Neural cell (in vitro differentiated cells): ENCODE results near the gene ALDH1L1.

Experiments
- CTCF ChIP-seq: fragments of 450-650 bp; IDR thresholded peaks from 2 replicates; pipeline ENCODE4 v1.5.1; 2014; ENCODE audit warnings: antibody characterized with exemption, mild to moderate bottlenecking, moderate library complexity; ENCODE audit not compliant: poor library complexity, severe bottlenecking
- EP300 ChIP-seq: fragments of 450-650 bp; conservative IDR thresholded peaks from 2 replicates; pipeline ENCODE4 v1.6.1; 2014; ENCODE audit warnings: antibody characterized with exemption, mild to moderate bottlenecking, moderate library complexity; ENCODE audit not compliant: poor library complexity, severe bottlenecking
- EZH2 ChIP-seq: fragments of 200-600, 300-800 bp; shearing (Covaris generic), sonication (generic); IDR thresholded peaks from 2 replicates; pipeline ENCODE4 v1.6.1; 2014; ENCODE audit warnings: antibody characterized with exemption, low read length, borderline replicate concordance, mild to moderate bottlenecking; ENCODE audit not compliant: insufficient read depth, poor library complexity, severe bottlenecking
- POLR2AphosphoS5 ChIP-seq: IDR thresholded peaks from 2 replicates; pipeline ENCODE4 v1.6.1; 2012
- RAD21 ChIP-seq: fragments of 450-650 bp; conservative IDR thresholded peaks from 2 replicates; pipeline ENCODE4 v1.6.1; 2014; ENCODE audit warnings: antibody characterized with exemption, mild to moderate bottlenecking, moderate library complexity
- REST ChIP-seq: IDR thresholded peaks from 2 replicates; pipeline ENCODE4 v1.6.1; 2012; ENCODE audit warnings: borderline replicate concordance
- SMC3 ChIP-seq: fragments of 450-650 bp; conservative IDR thresholded peaks from 2 replicates; pipeline ENCODE4 v1.6.1; 2014; ENCODE audit warnings: antibody characterized with exemption, mild to moderate bottlenecking, moderate library complexity; ENCODE audit not compliant: poor library complexity
- TAF1 ChIP-seq: IDR thresholded peaks from 2 replicates; pipeline ENCODE4 v1.6.1; 2012; ENCODE audit warnings: low read depth

- no peak for TF ChIP-seq CTCF
- no peak for TF ChIP-seq REST
- no peak for TF ChIP-seq EZH2
- no peak for TF ChIP-seq SMC3
- TF ChIP-seq TAF1: no peak
- TF ChIP-seq RAD21: no peak
- TF ChIP-seq EP300: no peak
- no peak for TF ChIP-seq POLR2AphosphoS5
Observed at GRCh38 chr3:126060613-126061145, 119.7 kb downstream of the ALDH1L1 start.
